SK-N-SH (cell line): ENCODE measurements around the gene ADNP2.

Experiments used
- EP300 ChIP-seq, 2 experiments: IDR thresholded peaks; 2 replicates each; pipeline versions ENCODE4 v1.4.0 to v1.6.1; 2012; ENCODE audit warnings: borderline replicate concordance in 1 of 2, low read depth in 1 of 2, low read length in 1 of 2
- SIN3A ChIP-seq: IDR thresholded peaks from 2 replicates; pipeline ENCODE4 v1.6.1; 2012; ENCODE audit warnings: low read depth, mild to moderate bottlenecking, low read length, moderate library complexity, borderline replicate concordance
- TF ChIP-seq, protein P1 (sequence below): IDR thresholded peaks from 2 replicates; pipeline ENCODE4 v1.4.0; 2012; ENCODE audit warnings: low read depth, borderline replicate concordance
- TF ChIP-seq, protein P2 (sequence below): fragments of 200-600 bp; sonication (generic); IDR thresholded peaks from 2 replicates; pipeline ENCODE4 v1.6.1; 2017; ENCODE audit warnings: antibody characterized with exemption, mild to moderate bottlenecking, moderate library complexity

DNA sequence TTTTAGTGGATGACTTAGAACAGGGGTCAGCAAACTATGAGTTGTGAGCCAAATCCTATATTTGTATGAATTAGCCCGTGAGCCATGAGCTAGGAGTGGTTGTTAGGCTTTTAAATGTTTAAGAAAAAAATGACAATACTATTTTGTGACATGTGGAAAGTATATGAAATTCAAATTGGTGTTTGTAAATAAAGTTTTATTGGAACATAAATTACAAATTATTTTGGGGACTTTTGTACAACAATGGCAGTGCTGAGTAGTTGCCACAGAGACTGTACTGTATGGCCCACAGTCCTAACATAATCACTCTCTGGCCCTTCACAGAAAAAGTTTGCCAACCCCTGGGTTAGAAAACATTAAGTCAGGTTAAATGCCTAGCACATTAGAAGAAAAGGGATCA, 26.1 kb downstream of the ADNP2 start:
- TF ChIP-seq, protein P1, sequence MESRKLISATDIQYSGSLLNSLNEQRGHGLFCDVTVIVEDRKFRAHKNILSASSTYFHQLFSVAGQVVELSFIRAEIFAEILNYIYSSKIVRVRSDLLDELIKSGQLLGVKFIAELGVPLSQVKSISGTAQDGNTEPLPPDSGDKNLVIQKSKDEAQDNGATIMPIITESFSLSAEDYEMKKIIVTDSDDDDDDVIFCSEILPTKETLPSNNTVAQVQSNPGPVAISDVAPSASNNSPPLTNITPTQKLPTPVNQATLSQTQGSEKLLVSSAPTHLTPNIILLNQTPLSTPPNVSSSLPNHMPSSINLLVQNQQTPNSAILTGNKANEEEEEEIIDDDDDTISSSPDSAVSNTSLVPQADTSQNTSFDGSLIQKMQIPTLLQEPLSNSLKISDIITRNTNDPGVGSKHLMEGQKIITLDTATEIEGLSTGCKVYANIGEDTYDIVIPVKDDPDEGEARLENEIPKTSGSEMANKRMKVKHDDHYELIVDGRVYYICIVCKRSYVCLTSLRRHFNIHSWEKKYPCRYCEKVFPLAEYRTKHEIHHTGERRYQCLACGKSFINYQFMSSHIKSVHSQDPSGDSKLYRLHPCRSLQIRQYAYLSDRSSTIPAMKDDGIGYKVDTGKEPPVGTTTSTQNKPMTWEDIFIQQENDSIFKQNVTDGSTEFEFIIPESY: no peak
- TF ChIP-seq EP300 (IDR thresholded peaks at IDR 0.05; ENCODE audit: borderline replicate concordance in 1 of 2, low read depth in 1 of 2, low read length in 1 of 2) (no peak), SIN3A (no peak)
- TF ChIP-seq, protein P2, sequence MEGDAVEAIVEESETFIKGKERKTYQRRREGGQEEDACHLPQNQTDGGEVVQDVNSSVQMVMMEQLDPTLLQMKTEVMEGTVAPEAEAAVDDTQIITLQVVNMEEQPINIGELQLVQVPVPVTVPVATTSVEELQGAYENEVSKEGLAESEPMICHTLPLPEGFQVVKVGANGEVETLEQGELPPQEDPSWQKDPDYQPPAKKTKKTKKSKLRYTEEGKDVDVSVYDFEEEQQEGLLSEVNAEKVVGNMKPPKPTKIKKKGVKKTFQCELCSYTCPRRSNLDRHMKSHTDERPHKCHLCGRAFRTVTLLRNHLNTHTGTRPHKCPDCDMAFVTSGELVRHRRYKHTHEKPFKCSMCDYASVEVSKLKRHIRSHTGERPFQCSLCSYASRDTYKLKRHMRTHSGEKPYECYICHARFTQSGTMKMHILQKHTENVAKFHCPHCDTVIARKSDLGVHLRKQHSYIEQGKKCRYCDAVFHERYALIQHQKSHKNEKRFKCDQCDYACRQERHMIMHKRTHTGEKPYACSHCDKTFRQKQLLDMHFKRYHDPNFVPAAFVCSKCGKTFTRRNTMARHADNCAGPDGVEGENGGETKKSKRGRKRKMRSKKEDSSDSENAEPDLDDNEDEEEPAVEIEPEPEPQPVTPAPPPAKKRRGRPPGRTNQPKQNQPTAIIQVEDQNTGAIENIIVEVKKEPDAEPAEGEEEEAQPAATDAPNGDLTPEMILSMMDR: no peak
